Thymus (tissue), 11 donors: ENCODE data around the gene GDF7. TPM values are rescaled to one million over a fixed set of nuclear protein-coding genes. Genes with fewer than 3 reads are reported as not detected.

Experiments
- DNase-seq, 9 donors: peaks; one replicate each; pipeline ENCODE4 v3.0.0-alpha.2; 2013; ENCODE audit warnings: low spot score in 9 of 9, low read depth in 6 of 9, missing footprints in 1 of 9
- H3K27ac ChIP-seq, 2 donors: one replicate each; pipeline ENCODE4 v1.5.1; 2013; ENCODE audit warnings: control low read depth in 1 of 2, low read depth in 1 of 2, low read length in 1 of 2, mild to moderate bottlenecking in 1 of 2, moderate library complexity in 1 of 2
- H3K27me3 ChIP-seq, 2 donors: one replicate each; pipeline ENCODE4 v1.5.1; 2013; ENCODE audit warnings: low read length in 1 of 2; ENCODE audit not compliant: control insufficient read depth in 2 of 2, insufficient read depth in 1 of 2
- H3K36me3 ChIP-seq, 2 donors: one replicate each; pipeline ENCODE4 v1.5.1; 2013; ENCODE audit warnings: low read length in 1 of 2, mild to moderate bottlenecking in 1 of 2, moderate library complexity in 1 of 2; ENCODE audit not compliant: control insufficient read depth in 2 of 2, insufficient read depth in 2 of 2
- H3K4me1 ChIP-seq, 2 donors: one replicate each; pipeline ENCODE4 v1.5.1; 2013; ENCODE audit warnings: low read length in 2 of 2; ENCODE audit not compliant: control insufficient read depth in 2 of 2, insufficient read depth in 2 of 2
- H3K4me3 ChIP-seq, 2 donors: one replicate each; pipeline ENCODE4 v1.5.1; 2013; ENCODE audit warnings: low read length in 2 of 2, control low read depth in 1 of 2, mild to moderate bottlenecking in 1 of 2
- H3K9me3 ChIP-seq, 2 donors: one replicate each; pipeline ENCODE4 v1.5.1; 2013; ENCODE audit warnings: low read length in 1 of 2, mild to moderate bottlenecking in 1 of 2; ENCODE audit not compliant: control insufficient read depth in 2 of 2, insufficient read depth in 1 of 2
- WGBS: extraction: QIAGEN DNeasy Blood & Tissue Kit; methylation state at CpG from one replicate; pipeline ENCODE4 v1.1.7; 2013; 5-methylcytosine and 5-hydroxymethylcytosine counted together
- polyA plus RNA-seq: library from polyadenylated mRNA; stranded (reverse); fragments of 200-250 nt; gene quantifications from one replicate; pipeline ENCODE4 v1.2.3, GENCODE V29; 2013
- total RNA-seq: library from RNA; stranded (reverse); fragments of 120-200 nt; gene quantifications from one replicate; pipeline ENCODE4 v1.2.4, GENCODE V29; 2013
- donor health status: healthy.

The GDF7 gene
- total and polyA plus RNA-seq, 2 donors, result 0.09 to 0.34 TPM

GRCh38 chr2:20626392-20626697 is 40.6 kb upstream of the GDF7 start:
- no peak overlapping the region for H3K27ac ChIP-seq

GRCh38 chr2:20626698-20627513 is 40.0 kb upstream of the GDF7 start:
- no peak overlapping the region for H3K27ac ChIP-seq
- H3K36me3 ChIP-seq, result peaks cover 0 to 6% of the 10 kb centered on the region in 2 donors
- no peak for DNase-seq

More at GRCh38 chr2:20626392-20626697, 40.6 kb upstream of the GDF7 start:
- Histone ChIP-seq H3K36me3 (peaks cover 0 to 6% of the 10 kb centered on the region in 2 donors), H3K27me3 (no peaks in the 10 kb centered on the region), H3K4me1 (no peaks in the 10 kb centered on the region), H3K4me3 (no peak overlapping the region), H3K9me3 (no peaks in the 10 kb centered on the region)
- DNase-seq, result no peak
- WGBS, result 99% methylated on average over 2 of the region's 2 CpGs

DNA sequence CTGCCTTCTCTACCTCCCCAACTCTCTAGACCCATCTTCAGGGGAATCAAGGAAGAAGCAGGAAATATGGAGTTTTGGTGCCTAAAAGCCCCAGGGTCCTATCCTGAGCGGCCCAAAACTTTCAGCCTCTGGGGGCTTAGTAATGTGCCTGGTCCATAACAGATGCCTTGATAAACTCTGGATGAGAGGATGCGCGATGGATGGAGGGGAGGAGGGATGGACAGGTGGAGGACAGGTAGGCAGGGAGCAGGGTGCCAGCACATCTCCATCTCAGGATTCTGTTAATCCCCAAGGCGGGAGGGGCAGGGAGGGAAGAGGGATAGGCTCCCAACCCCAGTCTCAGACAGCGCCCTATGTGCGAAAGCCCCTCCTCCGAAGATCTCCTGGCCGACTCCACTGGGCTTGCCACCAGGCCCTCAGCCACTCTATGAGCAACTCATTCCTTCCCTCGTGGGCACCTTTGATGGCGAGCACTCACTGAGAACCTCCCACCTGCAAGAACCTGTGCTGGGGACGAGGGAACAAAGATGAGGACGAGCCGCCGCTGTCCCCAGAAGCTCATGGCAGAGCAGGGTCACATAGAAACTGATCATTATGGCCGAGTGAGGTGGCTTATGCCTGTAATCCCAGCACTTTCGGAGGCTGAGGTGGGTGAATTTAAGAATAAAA is 39.1 kb upstream of the GDF7 start:
- H3K27ac ChIP-seq, result no peak overlapping the region
- H3K4me1 ChIP-seq, result no peaks in the 10 kb centered on the region

More at GRCh38 chr2:20626698-20627513, 40.0 kb upstream of the GDF7 start:
- 96% methylated on average over 20 of the region's 20 CpGs for WGBS
- no peaks in the 10 kb centered on the region for H3K4me1 ChIP-seq
- no peaks in the 10 kb centered on the region for H3K27me3 ChIP-seq
- H3K9me3 ChIP-seq, result no peaks in the 10 kb centered on the region
- no peak overlapping the region for H3K4me3 ChIP-seq

DNA sequence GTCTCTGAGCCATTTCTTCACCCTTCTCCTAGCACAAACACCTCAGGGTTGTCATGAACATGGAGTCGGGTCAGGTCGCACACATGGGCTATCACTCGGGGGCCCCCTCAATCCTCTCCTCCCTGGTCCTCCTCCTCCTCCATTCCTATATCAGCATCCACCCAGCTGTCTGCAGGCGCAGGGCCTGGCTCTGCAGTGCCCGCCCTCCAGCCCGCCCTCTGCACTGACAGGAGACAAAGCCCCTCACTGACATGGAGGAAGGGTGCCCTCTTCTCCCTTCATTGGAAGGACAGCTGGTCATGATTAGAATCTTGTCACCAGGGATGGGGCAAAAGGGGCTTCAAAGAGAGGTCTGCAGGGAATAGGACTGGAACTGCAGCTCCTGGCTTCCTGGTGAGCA is 37.8 kb upstream of the GDF7 start:
- Histone ChIP-seq H3K4me3 (no peak overlapping the region), H3K36me3 (peaks cover 0 to 3% of the 10 kb centered on the region in 2 donors), H3K27ac (no peak overlapping the region), H3K27me3 (no peaks in the 10 kb centered on the region), H3K9me3 (no peaks in the 10 kb centered on the region), H3K4me1 (peaks cover 0 to 4% of the 10 kb centered on the region in 2 donors)
- WGBS, result 90% methylated on average over 6 of the region's 6 CpGs
- no peak for DNase-seq

More for the DNA sequence above, 39.1 kb upstream of the GDF7 start:
- Histone ChIP-seq H3K27me3 (no peaks in the 10 kb centered on the region), H3K9me3 (no peaks in the 10 kb centered on the region), H3K4me3 (no peak overlapping the region), H3K36me3 (peaks cover 0 to 6% of the 10 kb centered on the region in 2 donors)
- no peak for DNase-seq
- 94% methylated on average over 16 of the region's 16 CpGs for WGBS

DNA sequence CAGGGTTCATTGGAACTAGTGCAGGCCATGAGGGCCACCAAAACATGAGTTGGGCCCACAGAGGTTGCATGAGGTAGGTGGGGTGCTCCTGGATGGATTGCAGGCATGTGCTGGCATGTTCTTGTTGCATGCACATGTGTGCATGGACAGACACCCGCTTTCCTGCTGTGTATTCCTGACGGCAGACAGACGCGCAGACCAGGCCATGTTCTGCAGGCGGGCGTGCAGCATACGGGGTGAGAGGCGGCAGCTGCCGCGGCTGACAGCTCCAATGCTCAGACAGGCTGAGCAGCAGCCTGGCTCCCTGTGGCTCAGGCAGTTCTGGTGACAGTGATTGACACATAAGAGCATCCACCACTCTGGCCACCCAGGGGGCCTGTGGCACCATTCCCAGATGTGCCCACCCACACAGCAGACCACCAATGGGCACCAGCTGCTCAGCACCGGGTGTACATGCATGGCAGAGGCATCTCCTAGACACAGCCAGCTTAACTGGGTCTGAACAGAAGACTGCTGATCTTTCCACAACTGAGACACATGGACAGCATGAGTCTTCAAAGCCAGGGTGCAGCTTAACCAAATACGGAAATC is 37.3 kb upstream of the GDF7 start:
- no peak for DNase-seq
- WGBS, result 95% methylated on average over 12 of the region's 12 CpGs
- H3K4me1 ChIP-seq, result peaks cover 0 to 7% of the 10 kb centered on the region in 2 donors
- no peaks in the 10 kb centered on the region for H3K27me3 ChIP-seq
- H3K27ac ChIP-seq, result no peak overlapping the region
- H3K9me3 ChIP-seq, result no peaks in the 10 kb centered on the region
- H3K4me3 ChIP-seq, result no peak overlapping the region
- no peaks in the 10 kb centered on the region for H3K36me3 ChIP-seq

GRCh38 chr2:20630967-20631366 is 36.0 kb upstream of the GDF7 start:
- Histone ChIP-seq H3K27ac (no peak overlapping the region), H3K4me1 (peaks cover 0 to 7% of the 10 kb centered on the region in 2 donors), H3K4me3 (no peak overlapping the region), H3K36me3 (no peaks in the 10 kb centered on the region), H3K9me3 (no peaks in the 10 kb centered on the region), H3K27me3 (no peaks in the 10 kb centered on the region)
- WGBS, result 98% methylated on average over 4 of the region's 4 CpGs
- DNase-seq, result no peak

DNA sequence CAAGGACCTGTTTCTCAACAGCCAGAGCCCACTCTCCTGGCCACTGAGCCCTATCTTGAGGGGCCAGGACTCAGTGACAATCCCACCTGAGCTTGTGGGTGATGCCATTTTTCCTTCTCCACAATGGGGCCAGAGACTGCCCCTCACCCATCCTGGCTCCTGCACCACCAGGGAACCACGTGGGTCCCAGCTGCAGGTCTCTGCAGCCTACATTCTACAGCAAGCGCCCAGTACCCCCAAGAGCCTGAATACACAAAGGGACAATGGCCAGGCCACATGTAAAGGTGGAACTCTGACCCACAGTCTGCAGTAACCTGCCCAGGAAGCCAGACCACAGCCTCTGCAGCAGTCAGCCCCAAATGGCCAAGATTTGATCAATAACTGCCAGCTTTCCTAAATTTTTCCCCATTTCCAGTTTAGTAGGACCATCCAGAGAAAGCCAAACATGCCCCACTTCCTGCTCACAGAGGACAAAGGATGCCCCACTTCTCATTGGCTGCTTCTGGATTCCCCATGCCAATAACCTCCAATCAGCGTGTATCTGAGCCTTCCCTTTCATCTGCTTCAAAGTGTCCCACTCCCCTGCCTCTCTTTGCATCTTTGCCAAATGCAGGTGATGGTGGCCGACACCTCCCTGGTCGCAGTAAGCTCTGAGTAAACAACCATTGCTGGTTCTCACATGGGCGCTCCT is 35.2 kb upstream of the GDF7 start:
- Histone ChIP-seq H3K4me3 (no peak overlapping the region), H3K36me3 (no peaks in the 10 kb centered on the region), H3K27ac (no peak overlapping the region), H3K27me3 (no peaks in the 10 kb centered on the region), H3K4me1 (peaks cover 0 to 7% of the 10 kb centered on the region in 2 donors), H3K9me3 (no peaks in the 10 kb centered on the region)
- WGBS, result 94% methylated on average over 6 of the region's 6 CpGs
- DNase-seq, result no peak

DNA sequence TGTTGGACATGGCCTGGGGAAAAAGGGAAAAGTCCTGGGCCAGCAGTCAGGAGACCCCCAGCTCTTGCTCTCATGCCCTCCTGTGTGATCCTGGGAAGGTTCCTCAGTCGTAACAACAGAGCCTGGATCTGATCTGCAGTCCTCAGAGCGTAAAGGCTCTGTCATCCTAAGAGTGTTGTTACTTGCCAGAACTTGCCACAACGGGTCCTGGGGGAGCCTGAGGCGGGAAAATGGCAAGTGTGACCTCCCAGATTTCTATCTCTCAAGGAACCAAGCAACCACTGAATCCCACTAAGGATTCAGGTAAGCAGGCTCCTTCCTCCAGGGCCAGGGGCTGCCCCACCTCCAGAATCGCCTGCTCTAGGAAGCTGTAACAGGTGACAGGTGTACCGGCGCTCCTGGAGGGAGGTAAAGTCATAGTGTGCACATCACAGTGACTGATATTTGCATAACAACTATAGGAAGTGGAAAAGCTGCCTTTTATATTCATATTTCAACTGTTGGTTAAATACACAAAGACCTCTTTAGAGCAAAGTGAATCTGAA is 34.4 kb upstream of the GDF7 start:
- Histone ChIP-seq H3K27ac (no peak overlapping the region), H3K4me1 (peaks cover 0 to 7% of the 10 kb centered on the region in 2 donors), H3K4me3 (no peak overlapping the region), H3K27me3 (no peaks in the 10 kb centered on the region), H3K36me3 (no peaks in the 10 kb centered on the region), H3K9me3 (no peaks in the 10 kb centered on the region)
- WGBS, result 94% methylated on average over 7 of the region's 7 CpGs
- DNase-seq, result no peak
